H1 (cell line): ENCODE results near the gene CHCHD6. TPM values are rescaled to one million over a fixed set of nuclear protein-coding genes. Genes with fewer than 3 reads are reported as not detected.

Experiments used
- CTCF ChIA-PET: fragments of 300-600 bp; sonication (Branson Sonifier 250); formaldehyde crosslinking; loops from one replicate; lab custom pipeline; 2021; ENCODE audit not compliant: partially characterized antibody; lab: Charles Lee
- POLR2A ChIA-PET: fragments of 300-600 bp; sonication (Branson Sonifier 250); formaldehyde crosslinking; loops from one replicate; lab custom pipeline; 2021; ENCODE audit warnings: inconsistent platforms; ENCODE audit not compliant: partially characterized antibody; lab: Charles Lee
- DNase-seq, 2 experiments: peaks; one replicate each; pipeline versions ENCODE4 v3.0.0 to v3.0.0-alpha.2; 2010 to 2022; ENCODE audit warnings: low spot score in 2 of 2, low read depth in 1 of 2, mixed read lengths in 1 of 2
- FAIRE-seq: peaks from 2 replicates; lab custom pipeline; 2011; peaks lifted over from hg19 to GRCh38; lab: Jason Lieb, UNC
- H2AFZ ChIP-seq: 2 replicates; pipeline ENCODE4 v1.8.1; 2012; ENCODE audit warnings: low read length, inconsistent platforms
- H2AK5ac ChIP-seq: 2 replicates; pipeline ENCODE4 v1.6.1; 2013; ENCODE audit warnings: low read depth, low read length
- H2BK120ac ChIP-seq: replicated peaks from 2 replicates; pipeline ENCODE3; 2013; ENCODE audit warnings: low read depth, low read length, inconsistent platforms
- H2BK12ac ChIP-seq: 2 replicates; pipeline ENCODE4 v1.6.1; 2013; ENCODE audit warnings: low read depth, low read length
- H2BK15ac ChIP-seq: 2 replicates; pipeline ENCODE4 v1.6.1; 2013; ENCODE audit warnings: low read length
- H2BK20ac ChIP-seq: 2 replicates; pipeline ENCODE4 v1.6.1; 2013; ENCODE audit warnings: low read length
- H2BK5ac ChIP-seq: 2 replicates; pipeline ENCODE4 v1.6.1; 2013; ENCODE audit warnings: low read depth, low read length
- H3K14ac ChIP-seq: 2 replicates; pipeline ENCODE4 v1.6.1; 2013; ENCODE audit warnings: inconsistent platforms; ENCODE audit not compliant: insufficient read length
- H3K18ac ChIP-seq: 2 replicates; pipeline ENCODE4 v1.6.1; 2013; ENCODE audit warnings: low read length; ENCODE audit errors: extremely low read depth
- H3K23ac ChIP-seq: 2 replicates; pipeline ENCODE4 v1.6.1; 2013; ENCODE audit warnings: inconsistent platforms; ENCODE audit not compliant: insufficient read length
- H3K23me2 ChIP-seq: 2 replicates; pipeline ENCODE4 v1.6.1; 2013; ENCODE audit warnings: low read depth, low read length
- H3K27ac ChIP-seq: 2 replicates; pipeline ENCODE4 v1.6.1; 2011; ENCODE audit warnings: low read depth, low read length, inconsistent platforms
- H3K27me3 ChIP-seq, 4 experiments: replicated peaks in 1 of 4; 1 replicate in 1 of 4; 2 replicates in 3 of 4; pipeline versions ENCODE4 v1.6.1 to v1.8.1; 2011 to 2013; ENCODE audit warnings: low read length in 3 of 4, mild to moderate bottlenecking in 3 of 4, inconsistent platforms in 2 of 4, mixed read lengths in 2 of 4, moderate library complexity in 1 of 4; ENCODE audit not compliant: control insufficient read depth in 3 of 4, insufficient read depth in 3 of 4; ENCODE audit errors: extremely low read depth in 1 of 4
- H3K36me3 ChIP-seq, 4 experiments: 2 replicates each; pipeline versions ENCODE4 v1.6.1 to v1.8.1; 2011 to 2013; ENCODE audit warnings: mild to moderate bottlenecking in 4 of 4, low read length in 3 of 4, moderate library complexity in 2 of 4, control low read depth in 1 of 4, inconsistent platforms in 1 of 4; ENCODE audit not compliant: insufficient read depth in 4 of 4, control insufficient read depth in 2 of 4
- H3K4ac ChIP-seq: replicated peaks from 2 replicates; pipeline ENCODE3; 2013; ENCODE audit warnings: low read length, low read depth, mixed read lengths, inconsistent platforms; ENCODE audit not compliant: insufficient read length
- H3K4me1 ChIP-seq, 4 experiments: replicated peaks in 1 of 4; 1 replicate in 1 of 4; 2 replicates in 3 of 4; pipeline versions ENCODE4 v1.6.1 to v1.8.1; 2011 to 2013; ENCODE audit warnings: low read length in 3 of 4, inconsistent platforms in 2 of 4, mixed read lengths in 1 of 4; ENCODE audit not compliant: insufficient read depth in 4 of 4, control insufficient read depth in 3 of 4
- H3K4me2 ChIP-seq, 2 experiments: 2 replicates each; pipeline versions ENCODE4 v1.6.1 to v1.8.1; 2011 to 2013; ENCODE audit warnings: low read depth in 2 of 2, low read length in 2 of 2, control low read depth in 1 of 2, inconsistent platforms in 1 of 2, mild to moderate bottlenecking in 1 of 2; ENCODE audit not compliant: insufficient read depth in 1 of 2
- H3K4me3 ChIP-seq, 4 experiments: fragments of 200-600, 300-600 bp in 1 of 4; sonication (generic), shearing (Covaris generic), sonication (Bioruptor Twin) in 1 of 4; 2 replicates each; pipeline versions ENCODE4 v1.5.1 to v1.8.1; 2011 to 2016; ENCODE audit warnings: low read length in 4 of 4, low read depth in 3 of 4, control low read depth in 2 of 4, inconsistent platforms in 2 of 4, mild to moderate bottlenecking in 2 of 4, mixed read lengths in 1 of 4, moderate library complexity in 1 of 4; ENCODE audit not compliant: insufficient read depth in 2 of 4; ENCODE audit errors: extremely low read depth in 1 of 4
- H3K56ac ChIP-seq: replicated peaks from 2 replicates; pipeline ENCODE3; 2013; ENCODE audit warnings: low read depth, mild to moderate bottlenecking, mixed read lengths, low read length, inconsistent platforms; ENCODE audit not compliant: insufficient read length
- H3K79me1 ChIP-seq: 2 replicates; pipeline ENCODE4 v1.6.1; 2013; ENCODE audit warnings: low read depth, low read length, control low read depth
- H3K79me2 ChIP-seq, 2 experiments: 2 replicates each; pipeline versions ENCODE4 v1.6.1 to v1.8.1; 2012 to 2013; ENCODE audit warnings: low read length in 2 of 2, mild to moderate bottlenecking in 2 of 2, inconsistent platforms in 1 of 2; ENCODE audit not compliant: insufficient read depth in 2 of 2, control insufficient read depth in 1 of 2
- H3K9ac ChIP-seq, 4 experiments: replicated peaks in 1 of 4; 1 replicate in 1 of 4; 2 replicates in 3 of 4; pipeline versions ENCODE4 v1.6.1 to v1.8.1; 2011 to 2013; ENCODE audit warnings: low read depth in 3 of 4, low read length in 3 of 4, control low read depth in 2 of 4, mild to moderate bottlenecking in 2 of 4, moderate library complexity in 2 of 4, inconsistent platforms in 1 of 4; ENCODE audit errors: extremely low read depth in 1 of 4
- H3K9me3 ChIP-seq, 2 experiments: 2 replicates each; pipeline versions ENCODE4 v1.6.1 to v1.8.1; 2012 to 2013; ENCODE audit warnings: mild to moderate bottlenecking in 2 of 2, moderate library complexity in 2 of 2, control low read depth in 1 of 2, inconsistent platforms in 1 of 2, low read depth in 1 of 2, low read length in 1 of 2, mixed read lengths in 1 of 2; ENCODE audit not compliant: insufficient read depth in 2 of 2
- H4K20me1 ChIP-seq, 2 experiments: replicated peaks in 1 of 2; 2 replicates each; pipeline versions ENCODE3 to v1.8.1; 2011 to 2013; ENCODE audit warnings: inconsistent platforms in 2 of 2, low read length in 2 of 2, mild to moderate bottlenecking in 1 of 2; ENCODE audit not compliant: insufficient read depth in 2 of 2, control insufficient read depth in 1 of 2
- H4K5ac ChIP-seq: 2 replicates; pipeline ENCODE4 v1.6.1; 2013; ENCODE audit warnings: low read length, low read depth, mixed read lengths, inconsistent platforms; ENCODE audit not compliant: insufficient read length
- H4K8ac ChIP-seq: 2 replicates; pipeline ENCODE4 v1.8.0; 2013; ENCODE audit warnings: mild to moderate bottlenecking, moderate library complexity, low read length, inconsistent platforms; ENCODE audit not compliant: insufficient read depth; ENCODE audit errors: extremely low read depth
- H4K91ac ChIP-seq: replicated peaks from 2 replicates; pipeline ENCODE3; 2013; ENCODE audit warnings: low read length, mixed read lengths, inconsistent platforms; ENCODE audit not compliant: insufficient read length
- BRCA1 ChIP-seq: IDR thresholded peaks from 2 replicates; pipeline ENCODE4 v1.6.1; 2012; ENCODE audit warnings: low read depth, low read length, improper control_type of control experiment
- E2F6 ChIP-seq: IDR thresholded peaks from 2 replicates; pipeline ENCODE4 v1.6.1; 2012; ENCODE audit warnings: inconsistent platforms
- EGR1 ChIP-seq: IDR thresholded peaks from 2 replicates; pipeline ENCODE4 v1.6.1; 2011; ENCODE audit warnings: low read depth, low read length, borderline replicate concordance
- HDAC6 ChIP-seq: IDR thresholded peaks from one replicate; pipeline ENCODE4 v1.7.1; 2012; ENCODE audit warnings: low read depth, mild to moderate bottlenecking, inconsistent platforms, low read length, moderate library complexity
- NANOG ChIP-seq: IDR thresholded peaks from 2 replicates; pipeline ENCODE4 v1.6.1; 2011; ENCODE audit warnings: low read length, low read depth, mild to moderate bottlenecking, inconsistent platforms; ENCODE audit not compliant: insufficient read depth, poor library complexity, severe bottlenecking
- NRF1 ChIP-seq: IDR thresholded peaks from 2 replicates; pipeline ENCODE4 v1.6.1; 2011; ENCODE audit warnings: mild to moderate bottlenecking, low read depth, low read length, improper control_type of control experiment
- POLR2AphosphoS5 ChIP-seq: IDR thresholded peaks from 2 replicates; pipeline ENCODE4 v1.6.1; 2011; ENCODE audit warnings: low read depth, low read length
- POU5F1 ChIP-seq: IDR thresholded peaks from 2 replicates; pipeline ENCODE4 v1.6.1; 2011; ENCODE audit warnings: low read depth, mild to moderate bottlenecking, low read length, moderate library complexity
- RFX5 ChIP-seq: IDR thresholded peaks from 2 replicates; pipeline ENCODE4 v1.6.1; 2011; ENCODE audit warnings: low read depth, low read length, improper control_type of control experiment, borderline replicate concordance
- SIRT6 ChIP-seq: IDR thresholded peaks from one replicate; pipeline ENCODE4 v1.7.1; 2012; ENCODE audit warnings: low read length, inconsistent platforms
- TAF7 ChIP-seq: optimal IDR thresholded peaks from 2 replicates; pipeline ENCODE3; 2011; ENCODE audit warnings: low read depth, mild to moderate bottlenecking, inconsistent platforms, low read length, moderate library complexity, borderline replicate concordance
- YY1 ChIP-seq: IDR thresholded peaks from 2 replicates; pipeline ENCODE4 v1.6.1; 2011; ENCODE audit warnings: low read depth, mild to moderate bottlenecking, low read length
- WGBS, 2 experiments: shearing (Covaris generic) in 1 of 2; methylation state at CpG; one replicate each; pipeline versions ENCODE4 v1.1.6 to v1.1.7; 2013 to 2015; ENCODE audit warnings: low lambda C conversion rate in 2 of 2, mixed read lengths in 2 of 2, inconsistent platforms in 1 of 2, low coverage in 1 of 2, missing lambda C conversion rate in 1 of 2; ENCODE audit not compliant: insufficient replicate concordance in 2 of 2, insufficient coverage in 1 of 2, insufficient read length in 1 of 2; ENCODE audit errors: extremely low coverage in 1 of 2, missing lambda C conversion rate in 1 of 2; 5-methylcytosine and 5-hydroxymethylcytosine counted together
- polyA plus RNA-seq, 7 experiments: library from polyadenylated mRNA; depleted of rRNA in 3 of 7; stranded (reverse) in 5 of 7; unstranded in 2 of 7; fragments of >200 nt in 5 of 7; fragments of 200-250 nt in 2 of 7; gene quantifications; 1 replicate in 5 of 7; 2 replicates in 1 of 7; 4 replicates in 1 of 7; pipeline versions ENCODE4 v1.2.1 to v1.2.3, GENCODE V29; 2011 to 2013; ENCODE audit warnings: missing spikeins in 2 of 7, mixed read lengths in 2 of 7
- total RNA-seq: library from RNA; stranded (reverse); fragmentation: NEBNext Ultra II Directional; extraction: Animal tissue kit (Norgen Biotek cat#: 25700); gene quantifications from 2 replicates; pipeline ENCODE4 v1.2.1, GENCODE V29; 2021

Gene CHCHD6
- total and polyA plus RNA-seq, 2 of the 8 experiments (the other 6 are each of a cell fraction or from before 2014, with no cell fraction given), result 32.4 to 37.6 TPM

DNA sequence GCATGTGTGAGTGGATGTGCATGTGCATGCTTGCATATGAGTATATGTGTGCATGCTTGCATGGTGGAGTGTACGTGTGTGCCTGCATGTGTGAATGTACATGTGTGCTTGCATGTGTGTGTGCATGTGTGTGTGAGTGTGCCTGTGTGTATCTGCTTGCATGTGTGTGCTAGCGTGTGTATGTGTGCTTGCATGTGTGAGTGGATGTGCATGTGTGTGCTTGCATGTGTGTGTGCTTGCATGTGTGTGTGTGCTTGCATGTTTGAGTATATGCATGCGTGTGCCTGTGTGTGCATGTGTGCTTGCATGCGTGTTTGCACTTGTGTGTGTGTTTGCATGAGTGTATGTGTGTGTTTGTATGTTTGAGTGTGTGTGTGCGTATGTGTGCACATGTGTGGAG, 274.3 kb downstream of the CHCHD6 start:
- Histone ChIP-seq H3K14ac (no peak overlapping the region), H3K56ac (no peak overlapping the region), H3K27ac (no peak overlapping the region), H3K4me3 (no peak overlapping the region), H3K23me2 (peaks cover 7% of the 10 kb centered on the region), H2BK5ac (peak overlapping the region; percentile 75), H4K8ac (no peak overlapping the region), H2BK20ac (no peak overlapping the region), H4K5ac (no peak overlapping the region), H2BK12ac (peak overlapping the region; percentile 77; the same call in 1 of the 2 replicates), H3K79me2 (no peaks in the 10 kb centered on the region), H4K91ac (peak overlapping the region; percentile 30), H4K20me1 (peaks cover 0 to 4% of the 10 kb centered on the region in 2 experiments), H3K27me3 (peaks cover 0 to 8% (median 3%) of the 10 kb centered on the region in 4 experiments; a peak in 5 of 7 replicates), H3K18ac (no peak overlapping the region; the same call in 1 of the 2 replicates), H2AFZ (no peak overlapping the region), H3K9ac (no peak overlapping the region), H3K9me3 (peaks cover 2 to 8% of the 10 kb centered on the region in 2 experiments; a peak in 2 of 4 replicates), H3K4ac (peak overlapping the region; percentile 74), H3K4me1 (peaks cover 0 to 7% (median 4%) of the 10 kb centered on the region in 4 experiments; a peak in 5 of 7 replicates), H3K23ac (no peak overlapping the region), H2AK5ac (peak overlapping the region; percentile 59), H3K79me1 (0 out of 2 replicates have a peak, but pooled peaks cover 3% of the 10 kb centered on the region), H2BK120ac (no peak overlapping the region), H2BK15ac (0 out of 2 replicates have a peak overlapping the region, but pooled peaks have one; percentile 96), H3K36me3 (no peaks in the 10 kb centered on the region; a peak in 1 of 8 replicates), H3K4me2 (no peak overlapping the region)
- ChIA-PET POLR2A (no interaction called here), CTCF (interaction anchor here (1.2 to 6.6 kb wide), 4 partner anchors 9 to 225 kb away, joined by 3 to 58 read pairs (median 6); no protein-coding TSS in a partner anchor)
- FAIRE-seq, result no peak
- no peak for DNase-seq
- no peak for TF ChIP-seq BRCA1
- no peak for TF ChIP-seq YY1
- no peak for TF ChIP-seq EGR1
- no peak for TF ChIP-seq NANOG
- no peak for TF ChIP-seq POLR2AphosphoS5
- no peak for TF ChIP-seq SIRT6
- TF ChIP-seq HDAC6, result no peak
- TF ChIP-seq NRF1, result no peak
- TF ChIP-seq RFX5, result no peak
- no peak for TF ChIP-seq E2F6
- no peak for TF ChIP-seq POU5F1
- TF ChIP-seq TAF7, result no peak
- WGBS, 2 experiments, result 94% methylated on average over 5 of the region's 5 CpGs; no CpG with 5 or more reads in 1 of the 2 experiments
